Activated naive CD8-positive, alpha-beta T cell (primary cell): Measurements from ENCODE around the gene CAMTA2.
A peak's percentile ranks its signal among the peaks of the same experiment; 100 is the strongest.

ENCODE experiments used
- H3K27ac Mint-ChIP-seq: one replicate; pipeline ENCODE4 v1.8.0; 2021; ENCODE audit warnings: mixed read lengths
- H3K27me3 Mint-ChIP-seq: one replicate; pipeline ENCODE4 v1.8.0; 2021; ENCODE audit warnings: mixed read lengths
- H3K36me3 Mint-ChIP-seq: one replicate; pipeline ENCODE4 v1.8.0; 2021; ENCODE audit warnings: mixed read lengths
- H3K4me1 Mint-ChIP-seq: one replicate; pipeline ENCODE4 v1.8.0; 2021; ENCODE audit warnings: low read depth, mixed read lengths
- H3K4me3 Mint-ChIP-seq: one replicate; pipeline ENCODE4 v1.8.0; 2021; ENCODE audit warnings: mild to moderate bottlenecking, mixed read lengths
- H3K9me3 Mint-ChIP-seq: one replicate; pipeline ENCODE4 v1.8.0; 2021; ENCODE audit warnings: low read depth, mixed read lengths

CAMTA2 gene

GRCh38 chr17:4948166-4948930 lies 39.1 kb downstream of the CAMTA2 start, which contains the start of gene PFN1:
PFN1 (minus strand) TSS chr17:4948530; CDS start chr17:4948394, 136 bp downstream.
- Mint-ChIP-seq H3K4me1 (peaks cover 34% of the 10 kb centered on the region), H3K9me3 (no peaks in the 10 kb centered on the region), H3K4me3 (peak within 1 kb of the TSS; percentile 97)

GRCh38 chr17:4947411-4948165 lies 39.9 kb downstream of the CAMTA2 start:
- no peaks in the 10 kb centered on the region for H3K27me3 Mint-ChIP-seq
- H3K4me1 Mint-ChIP-seq: peaks cover 41% of the 10 kb centered on the region
- peaks cover 18% of the 10 kb centered on the region for H3K36me3 Mint-ChIP-seq
- H3K9me3 Mint-ChIP-seq: no peaks in the 10 kb centered on the region
- H3K27ac Mint-ChIP-seq: peak overlapping the region; percentile 96
- H3K4me3 Mint-ChIP-seq: peak overlapping the region; percentile 97

More at GRCh38 chr17:4948166-4948930, 39.1 kb downstream of the CAMTA2 start, which contains the start of gene PFN1:
- H3K27ac Mint-ChIP-seq: peak within 1 kb of the TSS; percentile 100
- no peaks in the 10 kb centered on the region for H3K27me3 Mint-ChIP-seq
- peaks cover 15% of the 10 kb centered on the region for H3K36me3 Mint-ChIP-seq

- peak overlapping the region; percentile 97 for H3K4me3 Mint-ChIP-seq
- H3K36me3 Mint-ChIP-seq: peaks cover 18% of the 10 kb centered on the region
- no peaks in the 10 kb centered on the region for H3K9me3 Mint-ChIP-seq
- H3K27me3 Mint-ChIP-seq: no peaks in the 10 kb centered on the region
- peaks cover 47% of the 10 kb centered on the region for H3K4me1 Mint-ChIP-seq
- peak overlapping the region; percentile 89 for H3K27ac Mint-ChIP-seq
These were observed 40.5 kb downstream of the CAMTA2 start for GRCh38 chr17:4947010-4947410.

- peak overlapping the region; percentile 89 for H3K27ac Mint-ChIP-seq
- H3K27me3 Mint-ChIP-seq: no peaks in the 10 kb centered on the region
- H3K4me1 Mint-ChIP-seq: peaks cover 52% of the 10 kb centered on the region
- H3K36me3 Mint-ChIP-seq: peaks cover 22% of the 10 kb centered on the region
- H3K9me3 Mint-ChIP-seq: no peaks in the 10 kb centered on the region
- peak overlapping the region; percentile 97 for H3K4me3 Mint-ChIP-seq
These were observed 41.0 kb downstream of the CAMTA2 start for GRCh38 chr17:4946312-4946976.

- H3K27ac Mint-ChIP-seq: peak overlapping the region; percentile 99
- peak overlapping the region; percentile 97 for H3K4me3 Mint-ChIP-seq
- H3K9me3 Mint-ChIP-seq: no peaks in the 10 kb centered on the region
- H3K36me3 Mint-ChIP-seq: peaks cover 22% of the 10 kb centered on the region
- no peaks in the 10 kb centered on the region for H3K27me3 Mint-ChIP-seq
- H3K4me1 Mint-ChIP-seq: peaks cover 53% of the 10 kb centered on the region
These were observed 41.6 kb downstream of the CAMTA2 start for GRCh38 chr17:4945944-4946280.

- Mint-ChIP-seq H3K27me3 (no peaks in the 10 kb centered on the region), H3K4me3 (peak overlapping the region; percentile 97), H3K27ac (peak overlapping the region; percentile 99), H3K9me3 (no peaks in the 10 kb centered on the region), H3K36me3 (peaks cover 22% of the 10 kb centered on the region), H3K4me1 (peaks cover 50% of the 10 kb centered on the region)
These were observed 42.1 kb downstream of the CAMTA2 start for GRCh38 chr17:4945176-4945943.

- Mint-ChIP-seq H3K36me3 (peaks cover 22% of the 10 kb centered on the region), H3K4me3 (peak overlapping the region; percentile 97), H3K9me3 (no peaks in the 10 kb centered on the region), H3K4me1 (peaks cover 50% of the 10 kb centered on the region), H3K27me3 (no peaks in the 10 kb centered on the region), H3K27ac (peak overlapping the region; percentile 99)
These were observed 42.8 kb downstream of the CAMTA2 start for GRCh38 chr17:4944554-4945175.

- Mint-ChIP-seq H3K4me3 (peak overlapping the region; percentile 97), H3K27ac (peak overlapping the region; percentile 99), H3K9me3 (no peaks in the 10 kb centered on the region), H3K36me3 (peaks cover 22% of the 10 kb centered on the region), H3K27me3 (no peaks in the 10 kb centered on the region), H3K4me1 (peaks cover 52% of the 10 kb centered on the region)
These were observed 43.3 kb downstream of the CAMTA2 start for GRCh38 chr17:4944163-4944553.

- no peaks in the 10 kb centered on the region for H3K27me3 Mint-ChIP-seq
- peaks cover 22% of the 10 kb centered on the region for H3K36me3 Mint-ChIP-seq
- no peaks in the 10 kb centered on the region for H3K9me3 Mint-ChIP-seq
- peaks cover 60% of the 10 kb centered on the region for H3K4me1 Mint-ChIP-seq
- peak overlapping the region; percentile 56 for H3K4me3 Mint-ChIP-seq
- H3K27ac Mint-ChIP-seq: peak overlapping the region; percentile 99
These were observed 44.5 kb downstream of the CAMTA2 start for GRCh38 chr17:4942760-4943508.

GRCh38 chr17:4941319-4941610 lies 46.2 kb downstream of the CAMTA2 start:
- peak overlapping the region; percentile 99 for H3K27ac Mint-ChIP-seq
- no peaks in the 10 kb centered on the region for H3K27me3 Mint-ChIP-seq
- peaks cover 14% of the 10 kb centered on the region for H3K36me3 Mint-ChIP-seq

GRCh38 chr17:4940555-4941318 lies 46.7 kb downstream of the CAMTA2 start:
- peaks cover 13% of the 10 kb centered on the region for H3K36me3 Mint-ChIP-seq
- peak overlapping the region; percentile 96 for H3K4me3 Mint-ChIP-seq

More at GRCh38 chr17:4941319-4941610, 46.2 kb downstream of the CAMTA2 start:
- Mint-ChIP-seq H3K4me3 (peak overlapping the region; percentile 96), H3K4me1 (peaks cover 63% of the 10 kb centered on the region), H3K9me3 (no peaks in the 10 kb centered on the region)

GRCh38 chr17:4939796-4940554 lies 47.5 kb downstream of the CAMTA2 start, which contains the start of the genes RNF167 and SLC25A11:
RNF167 (plus strand) TSS chr17:4940268; CDS start chr17:4940910, 642 bp downstream.
SLC25A11 (minus strand) TSS chr17:4940046; CDS start chr17:4939910, 136 bp downstream.
- peaks cover 7% of the 10 kb centered on the region for H3K36me3 Mint-ChIP-seq
- peak within 1 kb of the TSS; percentile 96 for H3K4me3 Mint-ChIP-seq
- no peaks in the 10 kb centered on the region for H3K27me3 Mint-ChIP-seq
- H3K9me3 Mint-ChIP-seq: no peaks in the 10 kb centered on the region
- H3K4me1 Mint-ChIP-seq: peaks cover 57% of the 10 kb centered on the region
- H3K27ac Mint-ChIP-seq: peak within 1 kb of the TSS; percentile 99

More at GRCh38 chr17:4940555-4941318, 46.7 kb downstream of the CAMTA2 start:
- peaks cover 65% of the 10 kb centered on the region for H3K4me1 Mint-ChIP-seq
- no peaks in the 10 kb centered on the region for H3K9me3 Mint-ChIP-seq
- peak overlapping the region; percentile 99 for H3K27ac Mint-ChIP-seq
- H3K27me3 Mint-ChIP-seq: no peaks in the 10 kb centered on the region
